Neuron (in vitro differentiated cells): ENCODE data around the gene SLC45A2.
"Not testable (repeated sequence)": the region's sequence is repeated elsewhere in the genome, so short reads cannot be mapped to it uniquely, and the experiment has no call there.

ENCODE experiments used
- H2AFZ ChIP-seq: one replicate; pipeline ENCODE4 v1.6.1; 2013; ENCODE audit warnings: low read depth, mild to moderate bottlenecking, inconsistent platforms, low read length, moderate library complexity
- H3K27me3 ChIP-seq: one replicate; pipeline ENCODE4 v1.6.1; 2013; ENCODE audit warnings: low read length; ENCODE audit not compliant: insufficient read depth
- H3K36me3 ChIP-seq: one replicate; pipeline ENCODE4 v1.6.1; 2013; ENCODE audit warnings: low read length; ENCODE audit not compliant: insufficient read depth
- H3K4me1 ChIP-seq: one replicate; pipeline ENCODE4 v1.6.1; 2013; ENCODE audit warnings: low read length; ENCODE audit not compliant: insufficient read depth
- H3K4me3 ChIP-seq: 2 replicates; pipeline ENCODE4 v1.5.1; 2013; ENCODE audit warnings: mild to moderate bottlenecking, low read length, moderate library complexity
- H3K9me3 ChIP-seq: one replicate; pipeline ENCODE4 v1.6.1; 2013; ENCODE audit warnings: low read length

Gene SLC45A2

DNA sequence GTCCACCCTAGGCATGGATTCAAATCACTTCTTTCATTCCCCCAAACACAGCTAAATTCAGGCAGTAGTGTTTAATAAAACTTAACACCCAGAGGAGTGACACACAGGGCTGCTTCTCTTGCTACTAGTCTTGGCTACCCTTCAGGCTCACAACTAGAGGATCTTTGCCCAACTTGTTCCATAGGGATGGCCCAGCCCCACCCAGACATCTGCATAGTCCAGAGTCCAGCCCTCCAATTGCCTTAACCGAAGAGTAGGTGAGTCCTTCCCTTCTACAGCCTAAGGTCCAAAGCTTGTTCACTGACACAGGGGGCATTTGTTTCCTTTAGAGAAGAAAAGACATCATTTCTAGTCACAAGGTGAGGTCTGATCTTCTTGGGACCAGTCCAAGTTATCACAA, 63.5 kb downstream of the SLC45A2 start:
- no peaks in the 10 kb centered on the region for H3K27me3 ChIP-seq
- no peak overlapping the region for H2AFZ ChIP-seq
- no peaks in the 10 kb centered on the region for H3K9me3 ChIP-seq
- no peak overlapping the region for H3K4me3 ChIP-seq
- H3K4me1 ChIP-seq, result no peaks in the 10 kb centered on the region
- H3K36me3 ChIP-seq, result no peaks in the 10 kb centered on the region

DNA sequence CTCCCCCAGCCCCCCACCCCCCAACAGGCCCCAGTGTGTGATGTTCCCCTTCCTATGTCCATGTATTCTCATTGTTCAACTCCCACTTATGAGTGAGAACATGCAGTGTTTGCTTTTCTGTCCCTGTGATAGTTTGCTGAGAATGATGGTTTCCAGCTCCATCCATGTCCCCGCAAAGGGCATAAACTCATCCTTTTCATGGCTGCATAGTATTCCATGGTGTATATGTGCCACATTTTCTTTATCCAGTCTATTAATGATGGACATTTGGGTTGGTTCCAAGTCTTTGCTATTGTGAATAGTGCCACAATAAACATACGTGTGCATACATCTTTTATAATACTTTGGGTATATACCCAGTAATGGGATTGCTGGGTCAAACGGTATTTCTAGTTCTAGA, 69.6 kb downstream of the SLC45A2 start:
- not testable (repeated sequence) for H3K36me3 ChIP-seq, H3K4me3 ChIP-seq, H2AFZ ChIP-seq, H3K9me3 ChIP-seq, H3K4me1 ChIP-seq, H3K27me3 ChIP-seq

DNA sequence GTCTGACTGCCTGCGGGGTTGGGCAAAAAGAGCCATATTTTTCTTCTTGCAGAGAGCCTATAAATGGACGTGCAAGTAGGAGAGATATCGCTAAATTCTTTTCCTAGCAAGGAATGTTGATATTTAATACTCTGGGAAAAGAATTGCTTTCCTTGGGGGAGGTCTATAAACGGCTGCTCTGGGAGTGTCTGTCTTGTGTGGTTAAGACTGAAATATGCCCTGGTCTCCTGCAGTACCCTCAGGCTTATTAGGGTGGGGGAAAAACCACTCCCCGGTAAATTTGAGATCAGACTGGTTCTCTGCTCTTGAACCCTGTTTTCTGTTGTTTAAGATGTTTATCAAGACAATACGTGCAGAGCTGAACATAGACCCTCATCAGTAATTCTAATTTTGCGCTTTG, 78.2 kb downstream of the SLC45A2 start:
- not testable (repeated sequence) for H3K27me3 ChIP-seq, H3K9me3 ChIP-seq, H3K36me3 ChIP-seq, H3K4me3 ChIP-seq, H3K4me1 ChIP-seq, H2AFZ ChIP-seq

DNA sequence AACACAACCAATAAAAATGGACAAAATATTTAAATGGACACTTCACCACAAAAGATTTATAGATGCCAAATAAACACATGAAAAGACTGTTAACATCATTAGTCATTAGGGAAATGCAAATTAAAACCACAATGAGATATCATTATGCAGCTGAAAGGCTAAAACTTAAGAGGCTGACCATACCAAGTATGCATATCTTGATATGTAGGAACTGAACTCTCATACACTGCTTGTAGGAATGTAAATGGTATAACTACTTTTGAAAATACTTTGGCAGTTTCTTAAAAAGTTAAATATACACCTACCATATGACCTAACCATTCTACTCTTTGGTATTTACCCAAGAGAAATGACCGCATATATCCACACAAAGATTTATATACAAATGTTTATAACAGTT, 79.1 kb downstream of the SLC45A2 start:
- H3K36me3 ChIP-seq, result no peaks in the 10 kb centered on the region
- no peaks in the 10 kb centered on the region for H3K27me3 ChIP-seq
- H3K4me1 ChIP-seq, result no peaks in the 10 kb centered on the region
- H2AFZ ChIP-seq, result no peak overlapping the region
- peaks cover 3% of the 10 kb centered on the region for H3K9me3 ChIP-seq
- H3K4me3 ChIP-seq, result no peak overlapping the region

DNA sequence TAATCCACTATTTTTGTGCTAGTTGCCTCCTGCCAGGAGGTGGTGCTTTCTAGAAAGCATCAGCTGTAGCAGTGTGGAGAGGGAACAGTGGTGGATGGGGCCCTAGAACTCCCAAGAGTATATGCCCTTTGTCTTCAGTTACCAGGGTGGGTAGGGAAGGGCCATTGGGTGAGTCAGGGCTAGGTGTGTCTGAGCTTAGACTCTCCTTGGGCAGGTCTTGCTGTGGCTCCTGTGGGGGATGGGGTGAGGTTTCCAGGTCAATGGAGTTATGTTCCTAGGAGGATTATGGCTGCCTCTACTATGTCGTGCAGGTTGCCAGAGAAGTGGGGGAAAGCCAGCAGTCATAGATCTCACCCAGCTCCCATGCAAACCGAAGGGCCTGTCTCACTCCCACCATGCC, 81.4 kb downstream of the SLC45A2 start:
- Histone ChIP-seq H2AFZ (no peak overlapping the region), H3K27me3 (peaks cover 2% of the 10 kb centered on the region), H3K36me3 (no peaks in the 10 kb centered on the region), H3K4me3 (no peak overlapping the region), H3K4me1 (no peaks in the 10 kb centered on the region), H3K9me3 (peaks cover 3% of the 10 kb centered on the region)

DNA sequence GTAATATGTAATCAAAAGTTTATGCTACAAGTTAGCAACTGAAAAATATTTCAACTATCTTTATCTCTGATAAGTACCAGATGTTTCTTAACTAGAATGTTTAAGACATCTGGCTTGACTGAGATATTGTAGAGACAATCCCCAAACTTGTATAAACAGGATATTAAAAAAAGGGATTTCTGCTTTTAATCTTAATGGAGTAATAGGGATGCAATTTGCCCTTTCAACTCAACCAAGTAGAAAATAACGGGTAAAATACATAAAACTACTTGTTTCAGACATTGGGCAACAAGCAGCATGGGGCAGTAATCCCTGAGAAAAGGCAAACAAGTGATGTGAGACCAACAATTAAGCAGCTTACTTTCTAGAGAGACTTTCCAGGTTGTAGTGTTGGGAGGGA, 83.3 kb downstream of the SLC45A2 start:
- Histone ChIP-seq H2AFZ (no peak overlapping the region), H3K4me3 (no peak overlapping the region), H3K4me1 (no peaks in the 10 kb centered on the region), H3K9me3 (no peaks in the 10 kb centered on the region), H3K36me3 (no peaks in the 10 kb centered on the region), H3K27me3 (peaks cover 2% of the 10 kb centered on the region)
